ENCODE measurements around the gene MXRA8.
"Not testable (repeated sequence)": the region's sequence is repeated elsewhere in the genome, so short reads cannot be mapped to it uniquely, and the experiment has no call there.

MXRA8 gene

DNA sequence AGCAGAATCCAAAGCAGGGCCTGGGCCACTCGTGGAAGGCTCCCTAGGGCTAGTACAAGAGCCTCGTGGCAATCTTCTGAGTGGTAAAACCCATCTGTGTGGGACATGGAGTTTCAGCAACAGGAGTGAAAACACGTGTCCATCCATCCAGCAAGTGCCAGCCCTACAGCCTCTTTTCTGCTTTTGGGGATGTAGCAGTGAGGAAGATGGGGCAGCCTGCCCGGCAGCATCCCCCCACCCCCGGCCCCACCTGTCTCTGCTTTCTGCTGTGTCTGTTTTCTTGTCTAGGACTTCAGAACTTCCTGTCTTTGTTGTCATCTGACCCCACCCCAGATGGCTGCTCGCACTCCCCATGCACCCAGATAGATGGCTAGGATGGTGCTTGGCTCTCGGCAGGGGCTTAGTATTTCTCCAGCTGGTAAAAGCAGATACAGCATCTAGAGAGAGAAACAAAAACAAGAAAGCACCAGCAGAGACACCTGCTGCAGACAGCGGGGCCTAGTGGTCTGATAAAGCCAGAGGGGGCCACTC lies 32.2 kb downstream of the MXRA8 start:
- FAIRE-seq: no peak

DNA sequence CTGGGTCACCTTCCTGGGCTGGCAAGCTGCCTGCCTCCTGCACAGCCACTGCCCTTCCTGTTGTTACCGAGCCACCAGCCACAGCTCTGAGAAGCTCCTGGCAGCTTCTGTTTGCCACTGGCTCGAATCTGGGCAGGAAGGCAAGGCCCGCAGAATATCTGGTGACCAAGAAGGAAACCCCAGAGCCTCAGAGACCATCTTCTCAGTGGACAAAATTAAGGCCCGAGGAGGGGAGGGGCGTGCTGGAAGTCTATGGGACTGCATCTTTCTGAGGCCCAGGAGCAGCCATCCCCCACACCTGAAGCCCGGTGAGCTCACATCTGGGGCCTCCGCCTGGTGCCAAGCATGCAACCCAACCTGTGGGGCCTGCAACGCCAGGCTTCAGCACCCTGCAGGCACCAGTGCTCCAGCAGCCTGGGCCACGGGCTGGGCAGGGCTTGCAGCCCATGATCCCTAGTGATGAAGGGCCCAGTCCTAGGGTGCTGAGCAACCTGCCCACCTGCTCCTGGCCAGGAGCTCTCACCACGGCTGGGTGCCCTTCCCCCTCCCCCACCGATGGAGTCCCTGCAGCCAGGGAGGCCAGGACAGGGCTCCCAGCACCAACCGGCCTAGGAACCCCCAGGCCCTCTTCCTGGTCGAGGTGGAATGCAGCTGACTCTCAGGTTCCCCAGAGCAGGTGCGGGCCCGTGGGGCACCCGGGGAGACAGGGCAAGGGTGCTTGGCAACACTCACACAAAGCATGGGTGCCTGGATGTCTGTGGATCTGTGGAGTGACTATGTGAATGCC lies 32.9 kb downstream of the MXRA8 start:
- FAIRE-seq (no peak), DNase-seq (ENCODE audit: extremely low spot score, insufficient read length, low read depth) (no peak)

More for the DNA sequence above, 32.2 kb downstream of the MXRA8 start:
- DNase-seq (ENCODE audit: extremely low spot score, insufficient read length, low read depth): no peak

DNA sequence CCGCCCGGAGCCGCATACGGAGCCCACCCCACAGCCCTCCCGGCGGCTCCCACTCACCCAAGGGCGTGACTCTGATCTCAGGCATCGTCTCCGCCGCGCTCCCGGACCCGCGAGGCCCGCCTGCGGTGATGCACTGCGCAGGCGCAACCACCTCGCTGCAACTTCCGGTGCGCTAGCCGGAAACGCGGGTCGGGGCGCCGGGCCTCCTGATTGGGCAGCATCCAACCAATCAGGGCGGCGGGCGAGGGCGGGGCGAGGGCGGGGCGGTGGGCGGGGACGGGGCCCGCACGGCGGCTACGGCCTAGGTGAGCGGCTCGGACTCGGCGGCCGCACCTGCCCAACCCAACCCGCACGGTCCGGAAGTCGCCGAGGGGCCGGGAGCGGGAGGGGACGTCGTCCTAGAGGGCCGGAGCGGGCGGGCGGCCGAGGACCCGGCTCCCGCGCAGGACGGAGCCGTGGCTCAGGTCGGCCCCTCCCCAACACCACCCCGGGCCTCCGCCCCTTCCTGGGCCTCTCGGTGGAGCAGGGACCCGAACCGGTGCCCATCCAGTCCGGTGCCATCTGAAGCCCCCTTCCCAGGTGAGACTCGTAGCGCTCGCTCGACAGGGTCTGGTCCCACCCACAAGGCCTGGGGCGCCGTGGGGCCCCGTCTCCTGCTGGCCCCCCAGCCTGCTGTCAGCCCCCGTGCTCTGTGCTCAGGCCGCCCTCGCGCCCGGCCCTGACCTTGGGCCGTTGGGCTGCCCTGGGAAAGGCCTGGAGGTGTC lies 33.6 kb downstream of the MXRA8 start, which contains the start of the genes CPTP and INTS11:
CPTP (plus strand) TSS at position 279 of the 764 bp plus-strand sequence. CDS start 2,109 bp downstream, outside the sequence.
INTS11 (minus strand) TSS at position 137 of the 764 bp plus-strand sequence; CDS start at position 85, 52 bp downstream.
- peak; percentile 92 for FAIRE-seq
- peak; percentile 95 for DNase-seq (ENCODE audit: extremely low spot score, insufficient read length, low read depth)

DNA sequence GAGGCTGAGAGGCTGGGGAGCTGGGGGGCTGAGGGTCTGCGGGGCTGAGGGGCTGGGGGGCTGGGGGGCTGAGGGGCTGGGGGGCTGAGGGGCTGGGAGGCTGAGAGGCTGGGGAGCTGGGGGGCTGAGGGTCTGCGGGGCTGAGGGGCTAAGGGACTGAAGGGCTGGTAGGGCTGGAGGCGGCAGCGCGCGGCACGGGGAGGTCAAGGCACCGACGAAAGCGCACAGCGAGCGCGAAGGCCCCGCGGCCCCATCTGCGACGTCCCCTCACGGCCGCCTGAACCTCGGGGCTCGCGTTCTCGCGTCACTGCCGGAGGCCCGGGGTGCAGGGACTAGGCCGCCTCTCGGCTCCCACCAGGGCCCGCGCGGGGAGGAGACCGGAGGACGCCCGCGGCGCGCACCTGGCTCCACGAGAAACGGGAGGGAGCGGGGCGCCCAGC lies 34.3 kb downstream of the MXRA8 start:
- no peak for FAIRE-seq
- no peak for DNase-seq (ENCODE audit: extremely low spot score, insufficient read length, low read depth)

DNA sequence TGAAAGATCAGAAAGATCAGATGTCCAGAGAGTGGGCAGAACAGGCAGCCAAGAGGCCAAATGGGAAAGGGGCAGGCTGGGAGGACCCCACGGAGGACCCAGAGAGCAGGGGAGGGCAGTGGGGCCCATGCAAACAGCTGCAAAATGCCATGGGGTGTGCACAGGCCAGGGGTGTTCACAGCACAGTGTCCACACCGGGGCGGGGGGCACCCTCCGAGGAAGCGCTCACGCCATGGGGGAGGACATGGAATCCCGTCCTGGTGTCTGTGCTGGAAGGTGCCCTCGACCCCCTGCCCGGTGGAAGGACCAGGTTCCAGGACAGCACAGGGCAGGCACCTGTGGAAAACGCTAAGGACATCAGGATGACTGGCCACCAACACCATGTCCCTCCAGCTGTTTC lies 35.4 kb downstream of the MXRA8 start:
- no peak for DNase-seq (ENCODE audit: extremely low spot score, insufficient read length, low read depth)
- no peak for FAIRE-seq

DNA sequence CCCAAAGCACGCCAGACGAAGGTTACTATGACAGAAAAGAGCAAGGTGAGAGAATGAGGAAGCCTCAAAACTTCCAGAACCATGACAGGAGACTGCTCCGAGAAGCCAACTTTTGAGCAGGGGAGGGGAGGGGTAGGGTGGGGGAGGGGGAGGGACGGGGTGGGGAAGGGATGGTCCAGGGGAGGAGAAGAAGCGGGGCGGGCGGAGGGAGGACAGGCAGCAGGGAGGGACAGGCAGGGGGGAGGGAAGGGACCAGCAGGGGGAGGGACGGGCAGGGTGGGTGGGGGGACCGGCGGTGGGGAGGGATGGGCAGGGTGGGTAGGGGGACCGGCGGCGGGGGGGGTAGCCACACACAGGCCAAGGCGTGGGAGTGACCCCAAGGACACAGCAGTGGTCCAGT lies 35.9 kb downstream of the MXRA8 start:
- DNase-seq (ENCODE audit: extremely low spot score, insufficient read length, low read depth) (no peak), FAIRE-seq (no peak)

DNA sequence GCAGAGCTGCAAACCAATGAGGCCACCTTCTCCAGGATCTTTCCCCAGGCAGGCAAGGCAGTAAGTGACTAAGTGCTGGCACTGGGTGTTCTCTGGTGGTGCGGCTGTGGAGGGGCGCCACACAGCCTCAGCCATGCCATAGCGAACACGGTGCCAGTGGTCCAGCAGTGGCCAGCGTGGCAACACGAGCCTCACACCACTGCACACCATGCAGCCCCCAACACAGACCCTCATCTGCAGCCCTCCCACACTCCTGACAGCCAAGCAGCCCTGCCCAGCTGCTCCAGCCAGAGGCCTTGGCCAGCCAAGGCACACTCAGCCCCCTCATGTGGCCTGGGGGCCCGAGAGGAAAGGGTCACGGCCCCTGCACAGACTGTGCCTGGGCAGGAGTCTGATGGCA lies 36.9 kb downstream of the MXRA8 start:
- no peak for FAIRE-seq
- no peak for DNase-seq (ENCODE audit: extremely low spot score, insufficient read length, low read depth)

DNA sequence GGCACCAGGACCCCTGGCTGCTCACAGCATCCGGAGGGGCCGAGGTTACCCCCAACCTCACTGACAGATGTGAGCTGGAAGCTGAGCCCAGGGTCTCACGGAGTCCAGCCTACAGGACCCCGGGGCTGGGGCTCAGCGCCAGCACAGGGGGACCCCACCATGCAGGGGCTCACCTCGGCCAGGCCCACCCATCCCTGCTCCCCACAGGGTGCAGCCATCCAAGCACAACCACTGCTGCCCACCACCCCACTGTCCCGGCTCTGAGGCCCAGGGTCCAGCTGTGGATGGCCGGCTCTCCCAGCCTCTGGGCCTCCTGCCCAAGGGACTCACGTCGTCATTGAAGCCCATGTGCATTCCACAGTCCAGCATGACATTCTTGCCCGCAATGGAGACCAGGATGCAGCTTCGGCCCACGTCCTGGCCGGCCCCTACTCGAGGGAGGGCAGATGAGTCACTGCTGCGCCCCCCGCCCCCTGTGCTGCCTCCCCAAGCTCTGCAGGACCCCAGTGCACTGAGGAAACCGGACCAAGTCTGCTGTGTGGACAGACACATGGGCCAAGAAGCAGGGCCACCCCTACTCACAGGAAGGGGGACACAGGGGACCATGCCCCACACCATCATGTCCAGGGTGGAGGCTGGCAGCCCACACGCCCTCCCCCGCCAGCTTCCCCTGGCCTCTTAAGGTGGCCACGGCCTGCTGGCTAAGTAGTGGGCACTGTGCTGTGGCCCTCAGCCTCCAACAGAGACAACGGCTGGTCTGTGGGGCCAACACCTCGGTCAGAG lies 37.5 kb downstream of the MXRA8 start:
- DNase-seq (ENCODE audit: extremely low spot score, insufficient read length, low read depth) (no peak), FAIRE-seq (no peak)

DNA sequence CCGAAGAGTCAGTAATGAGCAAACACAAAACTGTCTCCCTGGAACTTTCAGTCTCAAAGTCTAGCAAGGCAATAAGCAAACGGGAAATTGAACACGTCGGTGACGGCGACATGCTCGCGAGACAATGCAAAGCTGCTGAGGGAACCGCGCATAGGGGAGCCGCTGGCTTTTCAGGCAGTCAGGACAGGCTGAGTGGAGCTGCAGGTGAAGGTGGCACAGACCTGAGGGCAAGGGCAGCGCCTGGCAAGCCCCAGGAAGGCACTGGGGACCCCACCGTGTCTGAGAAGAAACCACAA lies 38.8 kb downstream of the MXRA8 start:
- DNase-seq (ENCODE audit: extremely low spot score, insufficient read length, low read depth) (no peak), FAIRE-seq (no peak)

DNA sequence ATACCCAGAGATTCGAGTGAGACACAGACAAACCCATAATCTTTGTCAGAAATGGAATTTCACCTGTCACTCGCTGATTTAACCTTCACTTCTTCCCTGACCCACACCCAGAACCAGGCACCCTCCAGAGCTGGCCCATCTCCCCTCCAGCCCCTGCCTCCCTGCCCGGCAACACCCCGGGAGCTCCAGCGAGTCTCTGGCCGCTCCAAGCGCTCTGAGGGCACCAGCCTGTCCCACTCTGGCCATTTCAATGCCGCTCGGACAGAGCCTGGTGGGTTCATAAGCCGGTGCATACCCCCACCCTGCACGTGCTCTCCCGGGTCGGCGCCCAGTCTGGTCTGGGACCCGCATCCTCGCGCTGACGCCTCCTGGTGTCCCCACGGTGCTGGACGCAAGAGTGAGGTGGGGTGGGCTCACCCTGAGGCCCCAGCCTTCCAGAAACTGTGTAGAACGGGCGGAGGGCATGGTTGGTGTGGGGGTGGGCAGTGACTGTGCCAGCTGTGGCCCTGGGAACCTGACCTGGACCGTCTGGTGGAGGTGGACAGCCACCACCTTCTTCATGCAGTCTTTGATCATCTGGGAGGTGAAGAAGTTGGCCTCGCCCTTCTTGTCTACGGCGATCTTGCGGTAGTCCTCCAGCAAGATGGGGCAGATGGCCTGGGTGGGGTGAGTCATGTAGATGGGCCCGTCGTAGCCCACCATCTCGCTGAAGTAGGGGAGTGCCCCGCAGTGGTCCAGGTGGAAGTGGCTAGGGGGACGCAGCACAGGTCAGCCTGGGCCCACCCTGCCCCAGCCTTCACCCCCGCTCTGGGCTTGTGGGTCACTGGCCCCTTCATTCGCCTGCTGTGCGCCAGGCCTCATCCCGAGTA lies 39.3 kb downstream of the MXRA8 start:
- no peak for DNase-seq (ENCODE audit: extremely low spot score, insufficient read length, low read depth)
- FAIRE-seq: no peak

DNA sequence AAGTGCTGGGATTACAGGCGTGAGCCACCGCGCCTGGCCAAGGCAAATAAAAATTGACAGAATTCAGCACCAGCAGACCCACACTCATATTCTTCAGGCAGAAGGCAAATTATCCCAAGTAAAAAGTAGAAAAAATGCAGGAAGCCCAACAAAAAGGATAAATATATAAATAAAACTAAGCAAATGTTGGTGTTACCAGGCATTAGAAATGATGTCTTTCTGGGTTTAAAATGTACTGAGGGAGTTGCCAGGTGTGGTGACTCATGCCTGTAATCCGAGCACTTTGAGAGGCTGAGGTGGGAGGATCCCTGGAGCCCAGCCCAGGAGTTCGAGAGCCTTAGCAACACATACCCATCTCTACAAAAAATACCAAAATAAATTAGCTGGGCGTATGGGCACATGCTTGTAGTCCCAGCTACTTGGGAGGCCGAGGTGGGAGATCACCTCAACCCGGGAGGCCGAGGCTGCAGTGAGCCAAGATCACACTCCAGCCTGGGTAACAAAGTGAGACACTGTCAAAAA lies 40.2 kb downstream of the MXRA8 start:
- no peak for DNase-seq (ENCODE audit: extremely low spot score, insufficient read length, low read depth)
- FAIRE-seq: no peak

DNA sequence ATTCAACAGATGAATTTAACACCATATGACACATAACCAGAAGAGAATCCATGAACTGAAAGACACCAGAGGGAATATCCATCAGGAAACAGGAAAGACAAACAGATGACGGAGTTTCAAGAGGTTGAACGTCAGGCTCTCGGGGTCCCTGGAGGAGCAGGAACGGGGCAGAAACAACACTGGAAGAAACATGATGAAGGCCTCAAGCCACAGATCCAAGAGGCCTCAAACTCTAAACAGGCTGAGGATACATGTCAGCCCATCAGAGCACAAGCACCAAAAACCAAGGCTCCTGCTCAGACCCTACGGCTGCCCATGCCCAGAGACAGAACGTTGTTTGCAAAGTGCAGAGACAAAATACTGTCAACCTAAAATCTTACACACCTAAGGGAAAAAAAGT lies 40.9 kb downstream of the MXRA8 start:
- DNase-seq (ENCODE audit: extremely low spot score, insufficient read length, low read depth) (no peak), FAIRE-seq (no peak)

DNA sequence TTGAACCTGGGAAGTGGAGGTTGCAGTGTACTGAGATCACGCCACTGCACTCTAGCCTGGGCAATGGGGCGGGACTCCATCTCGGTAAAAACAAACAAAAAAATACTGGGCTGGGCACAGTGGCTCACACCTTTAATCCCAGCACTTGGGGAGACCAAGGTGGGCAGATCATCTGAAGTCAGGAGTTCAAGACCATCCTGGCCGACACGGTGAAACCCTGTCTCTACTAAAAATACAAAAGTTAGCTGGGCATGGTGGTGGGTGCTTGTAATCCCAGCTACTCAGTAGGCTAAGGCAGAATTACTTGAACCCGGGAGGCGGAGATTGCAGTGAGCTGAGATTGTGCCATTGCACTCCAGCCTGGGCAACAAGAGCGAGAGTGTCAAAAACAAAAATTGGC lies 42.2 kb downstream of the MXRA8 start:
- FAIRE-seq; DNase-seq (ENCODE audit: extremely low spot score, insufficient read length, low read depth): not testable (repeated sequence)

DNA sequence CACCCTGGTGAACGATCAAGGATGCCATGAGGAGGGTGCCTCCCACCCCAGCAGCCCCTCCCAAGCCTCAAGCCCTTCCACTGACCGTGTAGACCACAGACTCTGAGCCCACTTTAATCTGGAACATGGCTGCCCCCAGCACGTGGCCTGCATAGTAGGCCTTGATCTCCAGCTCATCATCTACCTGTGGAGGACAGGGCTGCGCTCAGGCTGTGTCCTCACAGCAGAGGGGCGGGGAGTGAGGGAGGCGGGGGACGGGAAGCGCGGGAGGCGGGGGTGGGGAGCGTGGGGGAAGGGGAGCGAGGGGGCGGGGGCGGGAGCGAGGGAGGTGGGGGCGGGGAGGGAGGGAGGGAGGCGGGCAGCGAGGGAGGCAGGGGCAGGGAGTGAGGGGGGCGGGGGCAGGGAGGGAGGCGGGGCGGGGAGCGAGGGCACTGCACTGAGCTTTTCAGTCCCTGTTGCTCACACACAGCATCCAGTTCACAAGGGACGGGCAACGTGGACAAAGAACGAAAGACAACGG lies 42.9 kb downstream of the MXRA8 start:
- FAIRE-seq (no peak), DNase-seq (ENCODE audit: extremely low spot score, insufficient read length, low read depth) (no peak)

DNA sequence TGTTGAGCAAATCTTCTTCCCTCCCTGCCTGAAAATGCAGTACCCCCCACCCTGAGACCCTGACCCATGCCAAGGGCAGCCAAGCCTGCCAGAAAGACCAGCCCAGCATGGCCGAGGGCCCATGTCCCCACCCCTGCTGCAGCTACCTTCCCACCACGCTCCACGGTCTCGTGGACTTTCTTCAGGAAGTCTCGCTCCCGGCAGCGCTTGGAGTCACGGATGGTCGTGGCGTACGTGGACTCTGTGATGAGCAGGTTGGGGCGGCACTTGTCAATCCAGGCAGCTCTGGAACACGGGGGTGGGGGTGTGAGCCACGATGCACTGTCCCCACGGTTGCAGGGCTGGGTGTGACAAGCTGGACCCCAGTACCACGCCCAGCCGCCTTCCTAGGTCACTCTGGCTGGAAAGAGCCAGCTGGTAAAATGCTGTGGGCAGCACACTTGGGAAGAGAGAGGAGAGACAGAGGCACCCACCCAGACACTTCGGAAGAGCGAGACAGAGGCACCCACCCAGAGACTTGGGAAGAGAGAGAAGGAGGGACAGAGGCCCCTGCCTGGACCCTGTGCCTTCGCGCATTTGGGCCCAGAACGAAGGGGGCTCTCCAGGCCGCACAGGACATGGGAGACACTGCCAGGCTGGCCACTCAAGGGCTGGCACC lies 43.5 kb downstream of the MXRA8 start:
- FAIRE-seq (no peak), DNase-seq (ENCODE audit: extremely low spot score, insufficient read length, low read depth) (no peak)

DNA sequence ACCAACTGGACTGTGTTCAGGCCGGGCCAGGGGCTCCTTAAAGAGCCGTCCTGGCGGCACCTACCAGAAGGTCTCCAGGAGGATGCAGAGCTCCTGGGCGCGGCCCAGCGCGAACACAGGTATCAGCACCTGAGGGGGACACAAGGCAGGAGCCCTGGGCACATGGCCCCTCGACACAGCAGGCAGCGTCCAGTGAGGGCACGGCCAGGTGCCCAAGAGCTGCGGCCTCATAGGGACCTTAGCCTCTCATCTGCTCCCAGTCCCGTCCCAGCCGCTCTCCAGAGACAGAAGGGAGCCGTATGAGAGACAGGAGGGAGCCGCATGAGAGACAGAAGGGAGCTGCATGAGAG lies 44.1 kb downstream of the MXRA8 start:
- DNase-seq (ENCODE audit: extremely low spot score, insufficient read length, low read depth): no peak
- FAIRE-seq: no peak

DNA sequence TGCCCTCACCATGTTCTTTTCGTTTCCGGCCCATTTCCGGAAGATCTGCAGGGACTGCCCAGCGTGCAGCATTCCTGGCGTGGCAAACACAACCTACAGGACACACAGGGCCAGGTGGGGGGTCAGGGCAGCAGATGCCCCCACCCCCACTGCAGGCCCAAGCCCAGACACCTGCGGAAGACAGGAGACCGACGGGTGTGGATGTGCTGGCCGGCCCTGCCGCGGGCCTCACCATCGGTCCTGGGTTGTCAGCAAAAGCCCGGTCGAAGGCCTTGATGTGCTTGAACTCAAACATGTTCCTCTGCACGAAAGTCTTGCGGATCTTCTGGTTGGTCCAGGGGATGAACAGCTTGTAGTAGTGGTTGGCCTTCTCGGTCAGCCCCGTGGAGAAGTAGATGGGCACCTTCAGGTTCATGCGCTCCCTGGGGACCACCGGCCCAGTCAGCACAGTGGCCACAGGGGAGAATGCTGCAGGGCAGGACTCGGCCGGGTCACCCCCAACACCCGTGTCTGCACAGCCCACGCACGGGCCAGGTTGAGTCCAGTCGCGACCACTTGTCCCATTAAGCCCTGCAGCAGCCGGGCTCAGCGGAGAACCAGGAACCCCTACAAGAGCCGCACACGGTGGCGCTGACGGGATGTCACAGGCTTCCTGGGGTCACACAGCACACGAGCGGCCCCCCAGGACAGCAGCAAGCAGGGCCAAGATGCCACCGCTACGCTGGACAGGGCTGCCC lies 44.7 kb downstream of the MXRA8 start:
- FAIRE-seq (no peak), DNase-seq (ENCODE audit: extremely low spot score, insufficient read length, low read depth) (no peak)
